NCI-H1417 (cell line): ENCODE measurements around the gene SAMD9.
"Not testable (repeated sequence)": the region's sequence is repeated elsewhere in the genome, so short reads cannot be mapped to it uniquely, and the experiment has no call there.

Experiments used
- DNase-seq, 3 experiments: peaks; one replicate each; lab custom pipeline; 2025; lab: John Stamatoyannopoulos, UW

Gene SAMD9

DNA sequence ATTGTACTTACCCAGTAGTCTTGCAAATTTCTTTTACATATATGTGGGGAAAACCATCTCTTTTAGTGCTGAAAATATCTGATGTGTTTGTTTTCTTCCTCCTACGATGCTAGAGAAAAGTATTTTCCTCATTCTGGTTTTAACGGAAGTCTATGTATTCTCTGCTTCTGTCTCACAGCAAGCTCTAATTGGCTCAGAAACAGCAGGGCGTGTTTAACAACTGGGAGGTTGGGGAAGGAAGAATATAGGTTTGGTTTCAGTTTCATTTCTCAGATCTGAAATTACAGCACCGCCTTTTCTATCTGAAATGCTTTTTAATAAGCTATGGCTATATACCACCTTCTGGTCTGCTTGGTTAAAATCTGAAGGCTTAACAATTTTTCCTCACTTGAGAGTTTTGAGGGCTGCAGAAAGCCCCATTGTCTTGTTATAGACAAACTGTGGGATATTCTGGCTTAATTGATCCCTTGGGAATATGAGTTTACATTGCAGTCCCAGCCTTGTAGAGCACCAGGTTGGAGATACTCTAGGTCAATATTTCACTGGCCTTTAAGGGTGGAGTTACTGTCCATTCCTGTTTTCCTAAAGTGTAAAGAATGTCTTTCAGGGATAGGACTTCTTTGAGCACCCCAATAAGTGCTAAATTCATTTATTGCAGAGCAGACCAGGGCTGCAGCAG is at the start of gene SAMD9:
SAMD9 (minus strand) TSS at position 128 of the 679 bp plus-strand sequence. CDS start 11,882 bp downstream, outside the sequence.
- DNase-seq = peak; percentile 79 to 95 (median 86)

DNA sequence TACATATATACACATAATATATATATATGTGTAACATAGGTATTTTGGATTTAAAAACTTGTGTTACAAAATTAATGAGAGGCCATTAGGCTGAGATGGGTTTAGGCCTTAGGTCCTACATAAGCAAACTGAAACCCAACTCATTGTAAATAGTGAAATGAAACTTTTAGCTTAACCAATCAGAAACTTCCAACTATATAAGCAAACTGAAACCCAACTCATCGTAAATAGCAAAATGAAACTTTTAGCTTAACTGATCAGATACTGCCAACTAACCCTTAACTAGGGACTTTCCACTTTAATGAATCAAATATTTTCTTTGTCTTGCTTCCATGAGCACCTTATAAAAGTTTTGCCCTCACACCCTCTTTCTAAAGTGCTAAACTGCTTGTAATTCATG is 47.7 kb upstream of the SAMD9 start:
- DNase-seq = no peak

DNA sequence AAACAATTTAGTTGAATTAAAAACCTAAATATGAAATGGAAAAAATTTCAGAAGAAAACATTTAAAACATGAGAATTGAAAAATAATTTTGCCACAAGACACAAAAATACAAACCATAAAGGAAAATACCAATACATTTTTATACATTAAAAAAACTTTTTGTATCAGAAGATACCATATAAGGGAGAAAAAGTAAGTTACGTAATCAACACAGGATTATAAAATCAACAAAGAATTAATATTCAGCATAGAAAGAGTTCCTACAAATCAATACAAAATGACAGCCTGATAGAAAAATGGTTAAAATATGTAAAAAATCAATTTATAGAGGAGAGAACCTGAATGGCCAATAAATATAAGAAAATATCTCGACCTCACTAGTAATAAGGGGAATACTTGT is 47.0 kb upstream of the SAMD9 start:
- no peak for DNase-seq

DNA sequence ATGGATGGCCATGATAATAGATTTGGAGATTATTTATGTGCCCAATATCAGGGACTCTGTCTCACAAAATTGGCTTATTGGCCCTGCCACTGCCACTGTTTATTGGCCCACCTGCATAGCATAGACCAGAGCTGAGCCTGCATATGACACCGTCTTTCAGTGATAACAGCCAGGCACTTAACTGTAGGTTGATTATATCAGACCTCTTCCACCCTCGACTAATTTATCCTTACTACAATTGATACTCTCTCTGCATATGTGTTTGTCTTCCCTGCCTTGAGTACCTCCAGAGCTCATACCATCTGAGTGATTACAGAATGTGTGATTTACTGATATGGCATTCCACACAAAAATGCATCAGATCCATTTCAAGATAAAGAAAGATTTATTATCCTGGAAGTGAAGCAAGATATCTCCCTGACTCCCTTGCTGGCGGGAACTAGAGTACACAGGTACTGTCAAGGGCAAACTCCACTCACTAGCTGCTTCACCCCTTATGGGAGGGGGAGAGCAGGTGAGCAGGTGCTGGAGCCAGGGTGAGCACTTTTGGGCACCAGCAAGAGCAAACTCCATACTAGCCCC is 43.5 kb upstream of the SAMD9 start:
- DNase-seq = no peak

DNA sequence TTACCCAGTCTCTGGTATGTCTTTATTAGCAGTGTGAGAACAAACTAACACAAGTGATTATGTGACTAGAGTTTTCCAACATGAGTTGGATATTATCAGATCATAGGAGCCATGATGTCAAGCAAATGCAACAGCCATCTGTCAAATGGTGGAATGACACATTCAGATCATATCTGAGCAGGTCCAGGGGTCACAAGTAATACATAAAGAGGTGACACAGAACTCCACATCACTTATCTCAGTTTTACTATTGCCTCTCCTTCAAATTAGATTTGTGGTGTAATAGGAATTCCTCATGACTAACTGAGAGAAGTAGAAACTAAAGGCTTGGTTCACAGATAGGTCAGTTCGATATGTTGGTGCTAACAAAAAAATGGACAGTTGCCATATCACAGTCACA is 42.6 kb upstream of the SAMD9 start:
- no peak for DNase-seq

DNA sequence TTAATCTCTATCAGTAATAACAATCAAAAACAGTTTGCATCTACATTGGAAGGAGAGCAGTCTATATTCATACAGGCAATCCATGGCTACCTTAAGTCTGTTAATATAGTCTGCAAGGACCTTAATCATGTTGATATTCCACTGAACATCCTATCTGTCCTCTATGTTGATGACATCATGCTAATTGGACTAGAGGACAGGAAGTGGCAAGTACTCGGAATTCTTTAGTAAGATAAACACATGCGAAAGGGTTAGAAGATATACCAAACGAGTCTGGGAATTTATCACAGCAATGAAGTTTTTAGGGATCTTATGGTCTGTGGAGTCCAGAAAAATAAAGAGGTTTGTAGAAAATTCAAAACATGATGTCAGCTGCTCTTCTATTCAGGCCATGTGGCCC is 41.7 kb upstream of the SAMD9 start:
- DNase-seq = no peak

DNA sequence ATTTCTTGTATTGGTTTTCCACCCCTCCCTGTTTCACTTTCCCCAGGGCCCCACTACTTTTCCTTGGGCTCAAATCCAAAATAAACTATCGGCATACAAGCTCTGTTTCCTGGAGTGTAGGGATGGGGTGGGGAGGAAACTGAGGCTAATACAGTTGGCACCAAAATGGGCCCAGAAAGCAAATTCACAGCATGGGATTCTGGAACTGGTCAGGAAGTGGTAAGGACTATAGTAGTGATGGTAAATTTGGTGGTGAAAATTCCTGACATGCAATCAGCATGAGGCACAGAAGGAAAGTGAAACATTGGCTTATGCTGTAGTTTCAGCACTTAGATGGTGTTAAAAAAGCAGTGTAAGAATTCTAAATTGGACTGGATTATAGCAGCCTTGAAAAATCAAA is 39.1 kb upstream of the SAMD9 start:
- DNase-seq = no peak

DNA sequence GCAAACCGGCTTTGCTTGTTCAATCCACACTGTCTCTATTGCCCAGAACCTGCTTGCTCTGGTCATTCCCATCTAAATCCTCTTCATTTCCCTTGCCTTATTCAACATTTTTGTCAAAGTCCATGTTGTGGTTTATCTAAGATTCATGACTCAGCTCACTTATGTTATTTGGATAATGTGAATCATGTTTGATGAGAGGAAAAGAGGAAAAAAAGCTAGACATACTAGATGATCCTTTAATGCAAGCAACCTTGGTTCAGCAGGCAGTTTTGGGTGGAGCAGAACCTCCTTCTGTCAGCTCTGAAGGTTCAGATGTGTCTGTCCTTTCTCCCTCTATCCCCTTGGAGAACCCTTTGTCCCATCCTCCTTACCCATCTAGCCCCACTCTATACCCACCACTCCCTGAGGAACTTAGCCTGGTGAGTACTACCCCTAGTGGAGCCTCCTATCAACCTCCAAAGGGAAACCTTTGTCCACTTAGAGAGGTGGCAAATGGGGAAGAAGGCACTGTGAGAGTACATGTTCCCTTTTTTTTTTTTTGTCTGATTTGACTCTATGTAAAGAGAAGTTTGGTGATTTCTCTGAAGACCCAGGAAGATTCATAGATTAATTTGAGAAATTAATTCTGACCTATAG is 32.5 kb upstream of the SAMD9 start:
- DNase-seq = no peak

DNA sequence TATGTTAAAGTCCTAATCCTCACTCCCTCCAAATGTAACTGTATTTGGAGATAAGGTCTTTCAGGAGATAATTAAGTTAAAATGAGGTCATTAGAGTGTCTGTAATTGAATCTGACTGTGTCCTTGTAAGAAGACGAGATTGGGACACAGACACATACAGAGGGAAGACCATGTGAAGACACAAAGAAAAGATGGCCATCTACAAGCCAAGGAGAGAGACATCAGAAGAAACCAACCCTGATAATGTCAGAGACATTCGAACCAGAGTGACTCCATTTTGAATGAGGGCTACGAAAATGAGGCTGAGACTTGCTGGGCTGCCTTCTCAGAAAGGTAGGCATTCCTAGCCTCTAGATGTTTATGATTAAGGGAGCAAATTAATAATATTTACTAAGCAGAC is 30.9 kb upstream of the SAMD9 start:
- no peak for DNase-seq

DNA sequence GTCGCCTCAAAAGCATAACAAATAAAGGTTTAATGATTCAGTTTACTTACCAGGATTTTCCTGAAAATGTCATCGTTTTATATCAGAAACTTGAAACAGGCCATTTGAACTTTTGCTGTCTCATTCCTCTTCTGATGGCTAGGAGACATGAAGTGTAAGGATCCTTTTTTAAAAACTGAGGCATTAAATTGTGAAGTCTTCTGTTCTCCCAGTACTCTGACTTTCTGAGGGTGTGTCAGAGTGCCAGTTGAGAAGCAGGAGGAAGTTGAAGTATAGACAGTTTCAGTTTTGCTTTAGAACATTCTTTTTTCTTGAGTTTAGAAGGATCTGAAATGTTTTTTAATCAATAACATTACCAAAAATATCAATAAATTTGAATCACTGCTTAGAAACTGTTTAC is 30.4 kb upstream of the SAMD9 start, which contains the start of gene SAMD9L:
SAMD9L (minus strand) TSS at position 242 of the 400 bp plus-strand sequence. CDS start 12,414 bp downstream, outside the sequence.
- peak in 1 of 3 experiments; percentile 60 for DNase-seq

DNA sequence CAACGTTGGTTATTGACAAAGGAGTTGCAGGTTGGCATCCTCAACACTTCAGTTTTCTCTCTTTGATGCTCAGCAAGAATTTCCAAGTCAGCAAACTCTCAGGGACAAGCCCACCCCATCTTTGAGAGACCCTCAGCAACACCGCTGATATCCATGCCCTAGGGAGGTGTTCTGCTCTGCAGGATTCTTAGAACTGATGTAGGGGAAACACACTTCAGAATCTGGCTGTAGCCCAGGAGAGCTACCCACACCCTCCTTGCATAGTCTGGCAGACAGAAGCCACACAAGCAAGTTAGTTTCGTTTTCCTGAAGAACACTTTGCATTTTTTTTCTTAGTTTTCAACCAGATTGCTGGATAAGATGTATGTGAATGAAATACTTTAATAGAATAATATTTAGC is 29.6 kb upstream of the SAMD9 start:
- DNase-seq = peak in 1 of 3 experiments; percentile 59

DNA sequence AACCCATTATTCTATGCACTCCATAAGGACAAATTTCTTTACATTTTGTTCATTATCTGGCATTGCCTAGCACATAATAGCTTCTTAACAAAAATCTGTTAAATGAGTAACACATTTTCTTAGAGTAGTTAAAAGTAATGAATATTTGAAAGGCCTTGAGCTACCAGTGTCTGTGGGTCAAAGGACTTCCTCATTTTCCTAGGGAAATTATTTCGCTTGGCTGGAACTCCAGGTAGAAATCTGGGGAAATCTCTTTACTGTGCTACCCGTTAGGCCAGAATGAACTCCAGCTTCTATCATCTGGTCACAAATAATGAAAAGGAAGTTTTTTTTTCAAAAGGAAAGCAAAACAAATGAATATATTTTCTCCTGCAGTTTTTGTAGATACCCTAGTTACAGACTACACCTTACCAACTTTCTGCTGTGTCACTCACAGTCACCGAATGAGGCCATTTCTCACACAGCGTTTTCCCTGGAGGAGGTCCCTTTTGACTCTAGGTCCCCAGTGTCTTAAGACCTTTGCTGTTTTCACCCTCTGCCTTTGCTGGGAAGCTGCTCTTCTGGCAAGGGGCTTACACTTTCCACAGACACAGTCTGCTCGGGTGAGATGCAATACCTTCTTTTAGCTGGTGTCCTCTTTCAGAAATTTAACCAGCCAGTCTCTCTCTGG is 28.8 kb upstream of the SAMD9 start:
- DNase-seq = no peak

DNA sequence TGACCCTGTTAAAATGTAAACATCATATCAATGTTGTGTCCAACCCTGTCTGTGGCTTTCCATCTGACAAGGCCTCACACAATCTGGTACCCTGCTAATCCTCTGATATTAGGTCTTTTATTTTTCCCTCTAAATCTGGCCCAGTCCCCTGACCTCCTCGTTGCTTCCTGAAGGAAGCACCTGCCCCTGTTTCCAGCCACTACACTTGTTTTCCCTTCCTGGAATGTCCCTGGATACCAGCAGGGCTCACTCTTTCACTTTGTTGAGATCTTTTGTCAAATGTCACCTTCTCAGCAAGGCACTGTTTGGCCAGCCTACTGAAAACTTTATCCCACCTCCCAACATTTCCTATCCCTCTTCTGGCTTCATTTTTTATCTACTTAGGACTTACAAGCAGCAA is 28.3 kb upstream of the SAMD9 start:
- no peak for DNase-seq

DNA sequence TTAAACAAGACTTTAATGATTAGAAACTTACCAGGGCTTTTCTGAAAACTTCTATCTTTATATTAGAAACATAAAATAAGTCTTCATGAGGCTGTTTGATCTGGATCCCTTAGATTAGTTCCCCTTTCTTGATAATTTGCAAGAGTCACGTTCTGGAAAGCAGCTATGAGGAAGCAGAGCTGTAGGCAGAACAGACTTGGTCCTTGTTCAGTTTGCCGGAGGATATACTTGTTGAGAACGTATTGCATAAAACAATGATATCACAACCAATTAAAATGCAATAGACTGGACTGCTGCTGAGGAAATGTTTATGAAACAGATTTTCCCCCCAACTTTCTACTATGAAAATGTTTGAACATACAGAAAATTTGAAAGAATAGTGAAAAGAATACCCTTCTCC is 27.6 kb upstream of the SAMD9 start:
- no peak for DNase-seq

DNA sequence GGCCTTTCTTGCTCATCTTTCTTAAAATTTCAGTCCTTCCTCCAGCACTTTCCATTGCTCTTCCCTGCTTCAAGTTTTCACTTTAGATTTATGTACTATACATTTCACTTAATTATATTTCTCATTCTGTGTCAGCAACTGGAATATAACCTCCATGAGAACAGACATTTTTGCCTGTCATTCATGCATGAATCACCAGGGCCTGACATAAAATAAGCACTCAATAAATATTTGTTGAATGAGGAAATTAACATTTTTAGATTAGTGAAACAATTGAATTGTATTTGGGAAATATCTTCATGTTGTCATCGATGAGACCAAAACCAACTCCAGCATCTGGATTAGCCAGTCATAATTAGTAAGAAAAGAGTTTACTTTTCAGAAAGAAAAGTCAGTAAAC is 24.3 kb upstream of the SAMD9 start:
- DNase-seq = no peak

DNA sequence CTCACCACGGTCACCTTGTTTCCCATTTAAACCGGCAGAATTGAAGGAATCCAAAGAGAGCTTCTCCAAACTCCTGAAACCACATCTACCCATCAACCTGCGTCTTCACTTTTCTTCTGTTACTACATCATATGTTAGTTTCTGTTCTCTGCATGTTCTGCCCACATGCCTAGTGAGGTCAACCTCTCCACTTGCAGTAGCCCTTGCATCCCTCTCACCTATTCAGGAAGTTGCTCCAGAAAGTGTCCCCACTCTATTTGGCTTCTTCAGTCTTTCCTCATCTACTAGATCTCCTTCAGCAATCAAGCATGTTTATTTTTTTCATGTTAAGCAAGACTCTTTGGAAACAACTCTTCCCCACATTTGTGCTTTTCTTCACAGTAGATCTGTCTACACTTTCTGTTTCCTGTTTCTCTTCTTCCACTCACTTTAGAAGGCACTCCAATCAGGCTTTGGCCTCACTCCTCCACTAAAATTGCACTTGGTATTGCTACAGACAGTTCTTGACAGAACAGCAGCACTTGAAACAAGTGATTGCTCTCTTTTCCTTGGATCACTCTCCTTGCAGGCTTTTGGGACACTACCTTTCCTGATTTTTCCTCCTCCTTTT is 22.9 kb upstream of the SAMD9 start:
- DNase-seq = no peak

DNA sequence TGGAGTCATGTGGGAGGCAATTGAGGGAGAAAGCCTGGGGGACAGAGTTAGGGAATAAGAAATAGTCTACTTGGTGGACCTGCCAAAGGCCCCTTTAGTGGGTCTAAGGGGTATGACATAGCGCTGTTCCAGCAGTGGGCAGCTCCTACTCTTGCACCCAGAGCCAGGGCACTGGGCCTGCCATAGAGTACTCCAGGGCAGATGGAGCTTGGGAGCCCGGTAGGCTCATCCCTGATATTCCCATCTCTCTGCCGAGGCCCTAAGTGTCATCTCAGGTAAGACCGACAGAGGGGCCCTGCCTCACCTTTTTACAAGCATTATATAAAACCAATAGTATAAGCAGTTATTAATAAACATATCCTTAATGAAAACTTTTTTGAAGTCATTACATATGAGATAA is 20.8 kb upstream of the SAMD9 start:
- no peak for DNase-seq

DNA sequence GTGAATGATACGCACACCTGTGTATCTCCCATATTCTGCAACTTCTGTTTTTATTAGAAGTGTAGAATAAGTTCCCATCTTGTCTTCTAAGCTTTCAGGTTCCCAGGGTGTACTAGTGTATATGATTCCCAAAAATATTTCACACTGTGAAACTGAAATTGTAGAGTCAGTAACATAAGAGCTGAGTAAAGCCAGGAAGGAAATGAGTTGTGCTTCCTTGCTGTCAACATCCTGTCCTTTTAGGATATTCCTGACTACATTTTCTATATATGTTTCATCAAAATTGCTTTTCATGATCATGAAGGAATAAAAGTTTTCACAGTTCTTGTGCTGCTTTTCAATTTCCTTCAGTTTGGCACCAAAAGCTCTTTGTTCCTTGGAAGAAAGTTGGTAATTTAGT is 15.2 kb upstream of the SAMD9 start:
- no peak for DNase-seq

DNA sequence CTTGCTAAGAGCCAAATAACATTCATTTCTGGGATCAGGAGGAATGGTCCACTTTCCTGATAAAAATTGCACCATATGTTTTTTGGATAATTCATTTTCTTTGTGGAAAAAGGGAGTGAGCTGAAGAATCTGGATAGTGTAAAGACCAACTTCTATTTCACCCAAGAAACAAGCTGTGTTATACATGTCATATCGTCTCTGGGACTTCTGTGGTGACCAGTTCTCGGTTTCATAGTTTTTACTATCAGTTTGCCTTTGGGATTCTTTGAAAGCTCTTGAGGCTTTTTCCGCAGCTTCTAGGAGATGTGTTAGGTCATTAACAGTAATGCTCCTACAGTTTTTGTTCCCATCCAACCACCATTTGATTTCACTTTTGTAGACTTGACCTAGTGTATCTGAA is 14.4 kb upstream of the SAMD9 start:
- no peak for DNase-seq

DNA sequence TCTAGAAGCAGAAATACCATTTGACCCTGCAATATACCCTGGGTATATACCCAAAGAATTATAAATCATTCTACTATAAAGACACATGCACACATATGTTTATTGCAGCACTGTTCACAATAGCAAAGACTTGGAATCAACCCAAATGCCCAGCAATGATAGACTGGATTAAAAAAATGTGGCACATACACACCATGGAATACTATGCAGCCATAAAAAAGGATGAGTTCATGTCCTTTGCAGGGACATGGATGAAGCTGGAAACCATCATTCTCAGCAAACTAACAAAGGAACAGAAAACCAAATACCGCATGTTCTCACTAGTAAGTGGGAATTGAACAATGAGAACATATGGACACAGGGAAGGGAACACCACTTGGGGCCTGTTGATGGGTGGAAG is 9.2 kb upstream of the SAMD9 start:
- DNase-seq = not testable (repeated sequence)

DNA sequence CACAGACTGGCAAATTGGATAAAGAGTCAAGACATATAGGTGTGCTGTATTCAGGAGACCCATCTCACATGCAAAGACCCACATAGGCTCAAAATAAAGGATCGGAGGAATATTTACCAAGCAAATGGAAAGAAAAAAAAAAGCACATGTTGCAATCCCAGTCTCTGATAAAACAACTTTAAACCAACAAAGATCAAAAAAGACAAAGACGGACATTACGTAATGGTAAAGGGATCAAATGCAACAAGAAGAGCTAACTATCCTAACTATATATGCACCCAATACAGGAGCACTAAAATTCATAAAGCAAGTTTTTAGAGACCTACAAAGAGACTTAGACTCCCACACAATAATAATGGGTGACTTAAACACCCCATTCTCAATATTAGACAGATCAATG is 5.8 kb upstream of the SAMD9 start:
- DNase-seq = not testable (repeated sequence)
